Measurements from ENCODE around the gene PDLIM5.

DNA sequence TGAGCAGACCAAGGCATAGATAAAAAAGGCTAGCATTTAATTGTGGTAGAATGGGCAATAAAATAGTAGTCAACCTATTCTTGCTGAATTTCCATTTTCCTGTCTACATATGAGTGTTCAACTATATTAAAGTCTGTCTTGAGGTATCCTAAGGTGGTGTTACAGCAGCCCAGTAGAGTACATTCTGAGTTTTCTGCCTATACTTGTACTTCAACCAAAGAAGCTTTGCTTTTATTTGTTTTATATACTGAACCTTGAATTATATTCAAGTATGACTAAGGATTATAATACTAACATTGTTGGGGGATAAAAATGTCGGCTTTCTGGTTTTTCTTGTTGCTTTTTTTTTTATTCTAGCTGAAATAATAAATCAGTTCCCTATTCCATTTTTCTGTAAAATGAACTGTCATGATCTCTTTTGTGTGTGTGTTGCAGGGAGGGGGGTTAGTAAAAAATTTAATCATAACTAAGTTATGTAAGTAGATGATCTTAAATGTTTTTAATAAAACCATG, 106.7 kb downstream of the PDLIM5 start:
- TF ChIP-seq TAF1 (IDR thresholded peaks at IDR 0.05; ENCODE audit: borderline replicate concordance, insufficient read depth, low read length) (no peak), POLR2AphosphoS5 (IDR thresholded peaks at IDR 0.05; ENCODE audit: low read depth, low read length) (no peak)
